Neuron (in vitro differentiated cells): ENCODE data around the gene TRIM17.

Experiments used
- H2AFZ ChIP-seq: one replicate; pipeline ENCODE4 v1.6.1; 2013; ENCODE audit warnings: low read depth, mild to moderate bottlenecking, inconsistent platforms, low read length, moderate library complexity
- H3K27me3 ChIP-seq: one replicate; pipeline ENCODE4 v1.6.1; 2013; ENCODE audit warnings: low read length; ENCODE audit not compliant: insufficient read depth
- H3K36me3 ChIP-seq: one replicate; pipeline ENCODE4 v1.6.1; 2013; ENCODE audit warnings: low read length; ENCODE audit not compliant: insufficient read depth
- H3K4me1 ChIP-seq: one replicate; pipeline ENCODE4 v1.6.1; 2013; ENCODE audit warnings: low read length; ENCODE audit not compliant: insufficient read depth
- H3K4me3 ChIP-seq: 2 replicates; pipeline ENCODE4 v1.5.1; 2013; ENCODE audit warnings: mild to moderate bottlenecking, low read length, moderate library complexity
- H3K9me3 ChIP-seq: one replicate; pipeline ENCODE4 v1.6.1; 2013; ENCODE audit warnings: low read length

TRIM17 gene

DNA sequence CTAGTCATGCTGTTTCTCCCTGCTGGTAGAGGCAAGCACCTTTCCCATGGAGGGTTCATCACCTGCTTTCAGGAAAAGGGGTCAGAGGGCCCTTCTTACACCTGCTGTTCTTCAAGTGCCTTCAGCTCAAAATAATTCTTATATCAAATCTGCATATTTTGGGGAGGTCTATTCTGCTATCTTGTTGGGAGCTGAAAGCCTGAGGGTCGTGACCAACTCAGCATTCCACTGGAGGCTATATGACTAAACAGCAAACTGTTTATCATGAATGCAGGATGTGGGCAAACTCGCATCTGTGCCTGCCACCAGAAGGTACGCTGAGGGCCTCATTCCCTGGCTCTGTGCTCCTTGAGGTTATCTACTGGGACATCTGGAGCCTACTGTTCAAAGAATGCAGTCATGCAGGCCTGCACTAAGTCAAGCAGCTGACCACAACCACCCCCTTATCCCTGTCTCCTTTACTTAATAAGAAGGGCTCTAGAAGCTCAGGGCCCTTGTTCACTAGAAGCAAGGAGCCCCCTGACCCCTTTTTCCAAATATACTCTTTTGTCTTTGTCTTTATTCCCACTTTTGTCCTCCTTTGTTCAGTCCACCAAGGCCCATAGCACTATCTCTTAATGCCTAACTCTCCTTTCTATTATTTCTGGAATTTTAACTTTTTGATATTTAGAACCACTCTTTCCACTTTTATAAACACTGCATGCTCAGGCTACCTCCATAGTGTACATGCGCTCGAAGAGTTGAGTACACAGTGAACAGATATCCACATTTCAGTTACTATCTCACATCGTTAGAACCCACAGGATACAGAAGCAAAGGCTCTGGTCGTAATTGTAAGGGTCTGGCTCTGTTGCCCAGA, 4.5 kb upstream of the TRIM17 start:
- no peaks in the 10 kb centered on the region for H3K4me1 ChIP-seq

DNA sequence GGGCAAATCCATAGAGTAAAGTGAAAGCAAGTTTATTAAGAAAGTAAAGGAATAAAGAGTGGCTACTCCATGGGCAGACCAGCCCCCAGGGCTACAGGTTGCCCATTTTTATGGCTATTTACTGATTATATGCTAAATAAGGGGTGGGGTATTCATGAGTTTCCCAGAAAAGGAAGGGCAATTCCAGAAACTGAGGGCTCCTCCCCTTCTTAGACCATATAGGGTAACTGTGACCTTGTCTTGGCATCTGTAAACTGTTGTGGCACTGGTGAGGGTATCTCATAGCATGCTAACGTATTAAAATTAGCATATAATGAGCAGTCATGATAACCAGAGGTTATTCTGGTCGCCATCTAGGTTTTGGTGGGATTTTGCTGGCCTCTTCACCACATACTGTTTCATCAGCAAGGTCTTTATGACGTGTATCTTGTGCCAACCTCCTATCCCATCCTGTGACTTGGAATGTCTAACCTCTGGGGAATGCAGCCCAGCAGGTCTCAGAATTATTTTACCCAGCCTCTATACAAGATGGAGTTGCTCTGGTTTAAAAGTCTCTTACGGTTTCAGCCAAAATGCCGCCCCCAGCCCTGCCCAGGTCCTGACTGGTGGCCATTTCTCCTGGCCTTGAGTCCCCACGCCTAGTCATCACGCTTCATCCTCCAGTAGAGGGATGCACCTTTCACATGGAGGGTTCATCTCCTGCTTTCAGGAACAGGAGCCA, 982 bp upstream of the TRIM17 start:
- Histone ChIP-seq H2AFZ (no peak overlapping the region), H3K4me3 (no peak overlapping the region), H3K36me3 (peaks cover 2% of the 10 kb centered on the region), H3K4me1 (no peaks in the 10 kb centered on the region), H3K9me3 (peaks cover 12% of the 10 kb centered on the region), H3K27me3 (no peaks in the 10 kb centered on the region)

More for the DNA sequence above, 4.5 kb upstream of the TRIM17 start:
- Histone ChIP-seq H3K4me3 (no peak overlapping the region), H3K36me3 (no peaks in the 10 kb centered on the region), H2AFZ (no peak overlapping the region), H3K9me3 (no peaks in the 10 kb centered on the region), H3K27me3 (no peaks in the 10 kb centered on the region)

DNA sequence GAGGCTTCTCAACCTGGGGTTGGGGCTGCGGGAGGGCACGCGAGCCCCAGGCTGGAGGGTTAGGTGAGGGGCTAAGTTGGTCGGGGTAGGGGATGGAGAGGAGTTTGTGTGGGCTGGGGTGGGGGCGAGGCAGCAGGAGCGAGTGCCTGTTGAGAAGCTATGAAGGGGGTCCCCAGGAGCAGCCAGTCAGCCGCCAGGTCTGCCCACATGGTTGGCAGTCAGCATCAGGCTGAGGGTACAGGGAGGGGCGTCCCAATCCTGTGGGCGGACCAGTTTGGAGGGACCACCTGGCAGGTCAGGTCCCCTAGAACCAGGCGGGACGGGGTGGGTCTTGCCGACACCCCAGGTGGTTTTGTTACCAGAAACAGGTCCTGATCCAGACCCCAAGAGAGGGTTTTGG, 400 bp upstream of the TRIM17 start:
- Histone ChIP-seq H2AFZ (no peak overlapping the region), H3K9me3 (peaks cover 12% of the 10 kb centered on the region), H3K4me3 (no peak overlapping the region), H3K36me3 (peaks cover 2% of the 10 kb centered on the region), H3K4me1 (no peaks in the 10 kb centered on the region), H3K27me3 (no peaks in the 10 kb centered on the region)

DNA sequence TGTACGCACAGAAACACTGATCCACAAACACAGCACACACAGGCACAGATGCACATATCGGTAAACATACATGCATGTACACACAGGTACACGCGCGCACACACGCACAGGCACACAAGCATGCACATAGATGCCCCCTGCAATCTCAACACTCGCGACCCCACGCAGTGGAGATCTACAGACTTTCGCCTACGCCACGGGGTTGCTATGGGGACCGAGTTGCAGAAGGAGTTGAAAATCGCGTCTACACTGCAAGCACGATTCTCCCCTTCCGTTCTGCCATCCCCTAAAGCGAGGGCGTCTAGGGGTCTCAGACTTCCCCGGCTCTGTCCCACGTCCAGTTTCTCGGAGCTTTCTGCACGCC, 826 bp downstream of the TRIM17 start:
- Histone ChIP-seq H3K9me3 (peaks cover 12% of the 10 kb centered on the region), H3K4me1 (no peaks in the 10 kb centered on the region), H3K4me3 (no peak overlapping the region), H3K27me3 (no peaks in the 10 kb centered on the region), H3K36me3 (peaks cover 2% of the 10 kb centered on the region), H2AFZ (no peak overlapping the region)

DNA sequence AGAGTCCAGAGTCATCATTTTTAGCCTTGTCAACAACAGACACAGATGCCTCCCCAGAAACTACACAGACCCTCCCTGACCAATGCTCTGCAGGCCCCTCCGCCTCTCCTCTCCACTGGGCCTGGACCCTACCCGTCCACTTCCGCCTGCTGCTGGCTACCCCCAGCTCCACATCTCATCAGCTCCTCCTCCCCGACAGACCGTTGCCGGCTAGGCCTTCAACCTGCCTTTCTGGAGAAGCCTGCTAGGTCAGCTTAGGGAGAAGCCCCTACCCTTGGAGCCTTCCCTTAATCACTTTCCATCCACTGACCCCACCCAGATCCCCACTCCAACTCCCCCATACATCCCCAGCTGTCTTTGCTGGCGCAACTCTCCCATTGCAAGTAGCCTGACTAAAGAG, 1.4 kb downstream of the TRIM17 start:
- Histone ChIP-seq H3K36me3 (peaks cover 4% of the 10 kb centered on the region), H3K9me3 (peaks cover 14% of the 10 kb centered on the region), H2AFZ (no peak overlapping the region), H3K4me1 (no peaks in the 10 kb centered on the region), H3K27me3 (no peaks in the 10 kb centered on the region), H3K4me3 (no peak overlapping the region)

DNA sequence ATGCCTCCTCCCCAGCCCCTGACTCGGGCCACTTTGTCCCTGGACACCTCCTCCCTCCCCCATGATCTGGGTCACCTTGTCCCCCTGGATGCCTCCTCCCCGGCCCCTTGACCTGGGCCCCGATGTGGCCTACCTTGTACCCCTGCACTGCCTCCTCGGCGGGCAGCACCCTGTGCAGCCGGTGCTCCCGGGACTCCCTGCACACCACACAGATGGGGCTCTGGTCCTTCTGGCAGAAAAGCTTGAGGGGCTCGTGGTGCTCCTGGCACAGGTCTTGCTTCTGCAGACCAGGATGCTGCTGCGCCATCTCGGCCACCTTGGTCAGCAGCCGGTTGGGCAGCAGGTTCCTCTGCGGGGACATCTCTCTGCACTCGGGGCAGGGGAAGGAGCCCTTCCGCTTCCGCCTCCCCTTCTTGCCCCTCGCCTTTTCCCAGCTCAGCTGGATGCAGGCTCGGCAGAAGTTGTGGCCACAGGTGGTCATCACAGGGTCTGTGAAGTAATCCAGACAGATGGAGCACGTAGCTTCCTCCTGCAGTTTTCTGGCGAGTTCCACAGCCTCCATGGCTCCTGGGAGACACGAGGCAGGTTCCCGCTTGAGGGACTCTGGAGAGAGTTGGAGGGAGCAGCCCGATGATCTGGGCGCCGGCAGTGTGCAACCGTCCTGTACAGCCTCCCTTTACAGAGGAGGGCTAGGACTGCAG, 2.0 kb downstream of the TRIM17 start:
- H2AFZ ChIP-seq = no peak overlapping the region
- H3K36me3 ChIP-seq = peaks cover 6% of the 10 kb centered on the region
- H3K4me1 ChIP-seq = no peaks in the 10 kb centered on the region
- H3K27me3 ChIP-seq = no peaks in the 10 kb centered on the region
- peaks cover 14% of the 10 kb centered on the region for H3K9me3 ChIP-seq
- no peak overlapping the region for H3K4me3 ChIP-seq

DNA sequence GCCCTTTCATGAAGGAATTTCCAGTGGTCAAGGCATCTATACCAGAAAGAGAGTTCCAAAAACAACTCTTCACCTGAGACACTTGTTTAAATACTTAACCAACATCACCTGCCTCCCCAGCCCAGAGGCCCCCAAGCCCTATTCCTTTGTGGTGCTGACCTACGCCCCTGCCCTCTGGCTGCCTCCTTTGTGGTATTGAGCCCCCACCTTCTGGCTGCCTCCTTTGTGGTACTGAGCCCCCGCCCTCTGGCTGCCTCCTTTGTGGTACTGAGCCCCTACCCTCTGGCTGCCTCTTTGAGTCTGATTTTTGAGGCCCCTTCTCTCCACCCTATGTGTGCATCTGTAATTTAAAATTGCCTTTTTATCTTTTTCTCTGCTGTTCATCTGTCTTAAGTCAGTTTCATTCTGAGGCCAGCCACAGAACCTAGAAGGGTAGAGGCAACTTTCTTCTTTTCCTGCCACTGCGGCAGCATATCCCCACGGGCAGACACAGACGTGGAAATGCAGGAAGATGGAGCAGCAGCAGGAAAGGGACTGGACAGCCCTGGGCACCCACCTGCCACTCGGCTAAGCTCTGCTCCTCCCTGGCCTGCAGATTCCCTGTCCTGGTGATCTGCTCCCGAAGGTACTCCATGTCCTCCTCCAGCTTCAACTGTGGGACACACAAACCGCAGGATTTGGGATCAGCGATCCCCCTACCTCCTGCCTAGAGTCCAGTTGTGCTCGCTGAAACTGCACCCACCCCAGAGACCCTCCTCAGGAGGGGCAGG, 3.2 kb downstream of the TRIM17 start:
- H3K27me3 ChIP-seq = no peaks in the 10 kb centered on the region
- peaks cover 14% of the 10 kb centered on the region for H3K9me3 ChIP-seq
- no peak overlapping the region for H3K4me3 ChIP-seq
- H2AFZ ChIP-seq = no peak overlapping the region
- peaks cover 6% of the 10 kb centered on the region for H3K36me3 ChIP-seq
- no peaks in the 10 kb centered on the region for H3K4me1 ChIP-seq

DNA sequence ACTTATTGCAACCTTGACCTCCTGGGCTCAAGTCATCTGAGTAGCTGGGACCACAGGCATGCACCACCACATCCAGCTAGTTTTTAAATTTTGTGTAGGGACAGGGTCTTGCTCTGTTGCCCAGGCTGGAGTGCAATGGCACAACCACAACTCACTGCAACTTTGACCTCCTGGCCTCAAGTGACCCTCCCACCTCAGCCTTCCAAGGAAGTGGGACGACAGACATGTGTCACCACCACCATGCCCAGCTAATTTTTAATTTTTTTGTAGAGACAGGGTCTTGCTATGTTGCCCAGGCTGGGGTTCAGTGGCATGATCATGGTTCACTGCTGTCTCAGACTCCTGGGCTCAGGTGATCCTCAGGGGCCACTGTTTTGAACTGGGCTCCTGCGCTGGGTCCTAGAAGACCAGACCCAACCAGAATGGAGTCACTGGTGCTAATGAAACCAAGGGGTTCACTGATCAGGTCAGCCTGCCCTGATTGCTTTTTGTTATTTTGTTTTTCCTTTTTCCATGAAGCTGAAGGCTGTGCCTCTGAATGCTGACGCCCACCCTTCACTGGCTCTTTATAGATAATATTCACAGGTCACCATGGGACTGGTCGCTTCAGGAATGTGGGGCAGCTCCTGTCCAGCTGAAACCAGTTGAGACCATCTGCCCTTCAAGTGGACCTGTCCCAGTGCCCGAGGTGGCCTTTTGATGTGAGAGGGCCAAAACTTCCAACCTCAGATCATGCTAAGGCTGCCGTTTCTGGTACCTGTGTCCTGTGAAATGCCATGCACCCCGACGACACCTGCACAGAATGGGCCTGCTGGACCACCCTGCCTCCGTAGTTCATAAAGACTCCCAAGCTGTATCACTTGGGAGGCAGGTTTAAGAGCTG, 4.9 kb downstream of the TRIM17 start:
- no peak overlapping the region for H2AFZ ChIP-seq
- peaks cover 14% of the 10 kb centered on the region for H3K9me3 ChIP-seq
- no peak overlapping the region for H3K4me3 ChIP-seq
- H3K36me3 ChIP-seq = peaks cover 6% of the 10 kb centered on the region
- peaks cover 9% of the 10 kb centered on the region for H3K4me1 ChIP-seq
- H3K27me3 ChIP-seq = no peaks in the 10 kb centered on the region

DNA sequence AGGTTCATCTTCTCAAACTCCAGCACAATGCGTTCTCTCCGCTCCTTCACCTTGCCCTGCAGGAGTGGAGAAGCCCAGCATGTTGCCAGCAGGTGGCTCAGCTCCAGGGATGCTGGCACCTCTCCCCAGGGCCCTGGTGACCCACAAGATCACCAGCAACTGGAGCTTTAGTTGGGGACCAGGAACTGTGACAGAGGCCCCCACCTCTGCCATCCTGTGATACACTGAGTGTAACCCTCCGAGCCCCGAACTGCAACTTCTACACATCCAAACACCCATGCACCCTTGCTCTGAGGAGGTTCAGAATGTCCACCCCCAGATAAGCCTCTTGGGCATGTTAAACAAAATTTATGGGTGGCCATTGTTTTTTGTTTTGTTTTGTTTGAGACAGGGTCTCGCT, 5.5 kb downstream of the TRIM17 start:
- Histone ChIP-seq H3K9me3 (peaks cover 14% of the 10 kb centered on the region), H3K4me3 (no peak overlapping the region), H3K36me3 (peaks cover 6% of the 10 kb centered on the region), H3K27me3 (no peaks in the 10 kb centered on the region), H3K4me1 (peaks cover 9% of the 10 kb centered on the region), H2AFZ (no peak overlapping the region)

DNA sequence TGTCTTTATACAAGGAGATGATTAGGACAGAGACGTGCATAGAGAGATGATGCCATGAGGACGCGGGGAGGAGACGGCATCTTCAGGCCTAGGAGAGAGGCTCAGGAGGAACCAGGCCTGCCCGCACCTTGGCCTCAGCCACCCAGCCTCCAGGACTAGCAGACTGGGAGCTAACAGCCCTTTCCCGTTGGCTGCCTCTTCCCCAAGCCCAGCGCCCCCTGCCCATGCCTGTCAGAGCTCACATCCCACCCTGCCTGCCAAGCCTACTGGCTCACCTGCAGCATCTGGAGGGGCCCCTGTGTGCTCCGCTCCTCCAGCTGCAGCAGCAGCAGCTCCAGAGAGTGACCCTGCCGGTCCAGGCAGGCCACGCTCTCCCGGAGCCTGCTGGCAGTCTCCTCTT, 6.0 kb downstream of the TRIM17 start:
- Histone ChIP-seq H2AFZ (no peak overlapping the region), H3K36me3 (peaks cover 6% of the 10 kb centered on the region), H3K27me3 (no peaks in the 10 kb centered on the region), H3K4me1 (peaks cover 11% of the 10 kb centered on the region), H3K4me3 (no peak overlapping the region), H3K9me3 (peaks cover 11% of the 10 kb centered on the region)

DNA sequence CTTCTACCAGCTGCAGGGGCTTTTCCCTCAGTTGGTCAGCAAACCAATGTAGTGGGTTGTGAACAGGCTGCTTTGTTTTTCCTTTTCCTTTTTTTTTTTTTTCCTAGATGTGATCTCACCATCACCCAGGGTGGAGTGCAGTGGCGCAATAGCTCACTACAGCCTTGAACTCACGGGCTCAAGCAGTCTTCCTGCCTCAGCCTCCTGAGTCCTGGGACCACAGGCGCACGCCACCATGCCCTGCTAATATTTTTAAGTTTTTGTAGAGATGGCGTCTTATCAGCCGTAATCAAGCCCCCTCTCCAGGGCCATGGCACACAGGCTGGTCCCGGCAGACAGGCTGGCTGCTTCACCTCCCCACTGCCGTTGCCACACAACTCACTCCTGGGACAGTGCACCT, 6.6 kb downstream of the TRIM17 start:
- H2AFZ ChIP-seq = no peak overlapping the region
- no peaks in the 10 kb centered on the region for H3K27me3 ChIP-seq
- H3K36me3 ChIP-seq = peaks cover 6% of the 10 kb centered on the region
- peaks cover 17% of the 10 kb centered on the region for H3K4me1 ChIP-seq
- no peak overlapping the region for H3K4me3 ChIP-seq
- peaks cover 9% of the 10 kb centered on the region for H3K9me3 ChIP-seq
